ENCODE measurements around the gene LTBP1.

GRCh38 chr2:33391529-33392255 is 444.9 kb downstream of the LTBP1 start:
- TF ChIP-seq, protein P1, sequence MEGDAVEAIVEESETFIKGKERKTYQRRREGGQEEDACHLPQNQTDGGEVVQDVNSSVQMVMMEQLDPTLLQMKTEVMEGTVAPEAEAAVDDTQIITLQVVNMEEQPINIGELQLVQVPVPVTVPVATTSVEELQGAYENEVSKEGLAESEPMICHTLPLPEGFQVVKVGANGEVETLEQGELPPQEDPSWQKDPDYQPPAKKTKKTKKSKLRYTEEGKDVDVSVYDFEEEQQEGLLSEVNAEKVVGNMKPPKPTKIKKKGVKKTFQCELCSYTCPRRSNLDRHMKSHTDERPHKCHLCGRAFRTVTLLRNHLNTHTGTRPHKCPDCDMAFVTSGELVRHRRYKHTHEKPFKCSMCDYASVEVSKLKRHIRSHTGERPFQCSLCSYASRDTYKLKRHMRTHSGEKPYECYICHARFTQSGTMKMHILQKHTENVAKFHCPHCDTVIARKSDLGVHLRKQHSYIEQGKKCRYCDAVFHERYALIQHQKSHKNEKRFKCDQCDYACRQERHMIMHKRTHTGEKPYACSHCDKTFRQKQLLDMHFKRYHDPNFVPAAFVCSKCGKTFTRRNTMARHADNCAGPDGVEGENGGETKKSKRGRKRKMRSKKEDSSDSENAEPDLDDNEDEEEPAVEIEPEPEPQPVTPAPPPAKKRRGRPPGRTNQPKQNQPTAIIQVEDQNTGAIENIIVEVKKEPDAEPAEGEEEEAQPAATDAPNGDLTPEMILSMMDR (conservative IDR thresholded peaks at IDR 0.05), result no peak
- no peak for TF ChIP-seq EZH2 (IDR thresholded peaks at IDR 0.05; ENCODE audit: low read depth)
